ENCODE results near the gene CYP2E1.

GRCh38 chr10:133529576-133529946 lies 2.4 kb downstream of the CYP2E1 start:
- TF ChIP-seq CTCF (IDR thresholded peaks at IDR 0.05) (no peak), EZH2 (IDR thresholded peaks at IDR 0.05; ENCODE audit: borderline replicate concordance, insufficient read depth, low read depth, low read length, poor library complexity, severe bottlenecking) (no peak)
